ENCODE data around the gene OR2V2.

Gene OR2V2

GRCh38 chr5:181182651-181183050, 35.3 kb downstream of the OR2V2 start:
- TF ChIP-seq CTCF (IDR thresholded peaks at IDR 0.05) = no peak

- no peak for TF ChIP-seq CTCF (IDR thresholded peaks at IDR 0.05)
Observed at GRCh38 chr5:181184845-181185216, 37.4 kb downstream of the OR2V2 start.

- no peak for TF ChIP-seq CTCF (IDR thresholded peaks at IDR 0.05)
Observed at GRCh38 chr5:181185560-181185959, 38.2 kb downstream of the OR2V2 start.

- TF ChIP-seq CTCF (IDR thresholded peaks at IDR 0.05) = no peak
Observed at GRCh38 chr5:181186022-181186421, 38.6 kb downstream of the OR2V2 start.

GRCh38 chr5:181186986-181187499, 39.7 kb downstream of the OR2V2 start:
- no peak for TF ChIP-seq CTCF (IDR thresholded peaks at IDR 0.05)

GRCh38 chr5:181187500-181188213, 40.3 kb downstream of the OR2V2 start:
- peak; percentile 31; the same call in 1 of the 2 replicates for TF ChIP-seq CTCF (IDR thresholded peaks at IDR 0.05)

GRCh38 chr5:181188700-181189362, 41.4 kb downstream of the OR2V2 start:
- TF ChIP-seq CTCF (IDR thresholded peaks at IDR 0.05) = peak; percentile 11; the same call in 1 of the 2 replicates
